GM18502 (cell line): ENCODE results near the gene BICC1.

Experiments
- ATAC-seq: cut with Tn5 transposase; IDR thresholded peaks from one replicate; pipeline ENCODE4 v1.9.1; 2021; ENCODE audit warnings: mild to moderate bottlenecking; ENCODE audit not compliant: unreplicated experiment, poor library complexity

BICC1 gene

GRCh38 chr10:58512491-58513187 is at the start of gene BICC1:
BICC1 (plus strand) TSS chr10:58512872; CDS start chr10:58513144, 272 bp downstream.
- peak; percentile 48 for ATAC-seq

- no peak for ATAC-seq
Observed at GRCh38 chr10:58464956-58465355, 47.7 kb upstream of the BICC1 start.

GRCh38 chr10:58465629-58466028 is 47.0 kb upstream of the BICC1 start:
- no peak for ATAC-seq

- ATAC-seq: no peak
Observed at GRCh38 chr10:58467931-58468635, 44.6 kb upstream of the BICC1 start.

GRCh38 chr10:58473976-58474375 is 38.7 kb upstream of the BICC1 start:
- no peak for ATAC-seq

GRCh38 chr10:58475322-58476277 is 37.1 kb upstream of the BICC1 start:
- ATAC-seq: no peak

- no peak for ATAC-seq
Observed at GRCh38 chr10:58477122-58477521, 35.5 kb upstream of the BICC1 start.

- no peak for ATAC-seq
Observed at GRCh38 chr10:58477902-58478301, 34.8 kb upstream of the BICC1 start.

GRCh38 chr10:58479045-58479444 is 33.6 kb upstream of the BICC1 start:
- no peak for ATAC-seq

GRCh38 chr10:58480321-58480720 is 32.4 kb upstream of the BICC1 start:
- ATAC-seq: no peak

GRCh38 chr10:58481569-58482109 is 31.0 kb upstream of the BICC1 start:
- no peak for ATAC-seq

- no peak for ATAC-seq
Observed at GRCh38 chr10:58486821-58487220, 25.9 kb upstream of the BICC1 start.

GRCh38 chr10:58488921-58489320 is 23.8 kb upstream of the BICC1 start:
- ATAC-seq: no peak

GRCh38 chr10:58502956-58503355 is 9.7 kb upstream of the BICC1 start:
- ATAC-seq: no peak

GRCh38 chr10:58508316-58508715 is 4.4 kb upstream of the BICC1 start:
- ATAC-seq: no peak

- ATAC-seq: no peak
Observed at GRCh38 chr10:58511765-58512490, 744 bp upstream of the BICC1 start.

GRCh38 chr10:58513188-58514110 is 777 bp downstream of the BICC1 start:
- ATAC-seq: peak; percentile 26

GRCh38 chr10:58514111-58514770 is 1.6 kb downstream of the BICC1 start:
- ATAC-seq: no peak
